GM19468 (cell line): ENCODE results near the gene MSL3B.

Experiments
- ATAC-seq: cut with Tn5 transposase; IDR thresholded peaks from one replicate; pipeline ENCODE4 v1.9.1; 2021; ENCODE audit warnings: mild to moderate bottlenecking, moderate library complexity, moderate number of reproducible peaks; ENCODE audit not compliant: unreplicated experiment; ENCODE audit errors: extremely low read depth

MSL3B gene

GRCh38 chr2:233853883-233854240, 14.3 kb downstream of the MSL3B start:
- no peak for ATAC-seq

GRCh38 chr2:233853353-233853752, 14.8 kb downstream of the MSL3B start:
- ATAC-seq: no peak

GRCh38 chr2:233852056-233852455, 16.1 kb downstream of the MSL3B start:
- ATAC-seq: no peak

- no peak for ATAC-seq
These were observed 17.0 kb downstream of the MSL3B start for GRCh38 chr2:233851169-233851568.

- ATAC-seq: no peak
These were observed 17.4 kb downstream of the MSL3B start for GRCh38 chr2:233850745-233851144.

GRCh38 chr2:233849607-233850271, 18.4 kb downstream of the MSL3B start:
- no peak for ATAC-seq

- no peak for ATAC-seq
These were observed 19.9 kb downstream of the MSL3B start for GRCh38 chr2:233848276-233848675.

- ATAC-seq: no peak
These were observed 20.8 kb downstream of the MSL3B start for GRCh38 chr2:233847248-233847898.

- no peak for ATAC-seq
These were observed 21.6 kb downstream of the MSL3B start for GRCh38 chr2:233846387-233847247.

- ATAC-seq: no peak
These were observed 22.7 kb downstream of the MSL3B start for GRCh38 chr2:233845301-233846060.

- ATAC-seq: no peak
These were observed 23.4 kb downstream of the MSL3B start for GRCh38 chr2:233844836-233845235.

- ATAC-seq: no peak
These were observed 23.9 kb downstream of the MSL3B start for GRCh38 chr2:233844064-233844807.

GRCh38 chr2:233841183-233841582, 27.0 kb downstream of the MSL3B start:
- ATAC-seq: no peak

GRCh38 chr2:233840520-233840919, 27.7 kb downstream of the MSL3B start:
- ATAC-seq: no peak

- no peak for ATAC-seq
These were observed 28.8 kb downstream of the MSL3B start for GRCh38 chr2:233839447-233839820.

- no peak for ATAC-seq
These were observed 29.3 kb downstream of the MSL3B start for GRCh38 chr2:233838726-233839446.

- no peak for ATAC-seq
These were observed 29.9 kb downstream of the MSL3B start for GRCh38 chr2:233838251-233838650.

GRCh38 chr2:233837694-233838229, 30.4 kb downstream of the MSL3B start:
- no peak for ATAC-seq

GRCh38 chr2:233836359-233836758, 31.8 kb downstream of the MSL3B start:
- ATAC-seq: no peak
